GM12878 (cell line): Measurements from ENCODE around the gene GJC3. TPM values are rescaled to one million over a fixed set of nuclear protein-coding genes. Genes with fewer than 3 reads are reported as not detected.
A peak's percentile ranks its signal among the peaks of the same experiment; 100 is the strongest.

Experiments
- BACH1 ChIP-seq: fragments of 450-650 bp; IDR thresholded peaks from 2 replicates; pipeline ENCODE4 v1.6.1; 2017; ENCODE audit warnings: mild to moderate bottlenecking, borderline replicate concordance
- BCLAF1 ChIP-seq: fragments of 450-650 bp; IDR thresholded peaks from 2 replicates; pipeline ENCODE4 v1.6.1; 2017; ENCODE audit warnings: antibody characterized with exemption, mild to moderate bottlenecking, moderate library complexity
- CHD2 ChIP-seq: IDR thresholded peaks from 2 replicates; pipeline ENCODE4 v1.6.1; 2011; ENCODE audit warnings: low read depth, low read length, improper control_type of control experiment, borderline replicate concordance
- E4F1 ChIP-seq: fragments of 450-650 bp; IDR thresholded peaks from 2 replicates; pipeline ENCODE4 v1.6.1; 2018; ENCODE audit warnings: borderline replicate concordance, mild to moderate bottlenecking; ENCODE audit not compliant: partially characterized antibody
- HDGF ChIP-seq: fragments of 450-650 bp; IDR thresholded peaks from 2 replicates; pipeline ENCODE4 v1.6.1; 2016; ENCODE audit warnings: antibody characterized with exemption
- HSF1 ChIP-seq: fragments of 150-350 bp; IDR thresholded peaks from 2 replicates; pipeline ENCODE4 v1.6.1; 2014; ENCODE audit warnings: mild to moderate bottlenecking, low read depth, low read length
- IKZF1 ChIP-seq: fragments of 450-650 bp; conservative IDR thresholded peaks from 2 replicates; pipeline ENCODE4 v1.6.1; 2017; ENCODE audit warnings: antibody characterized with exemption, mild to moderate bottlenecking
- JUNB ChIP-seq: IDR thresholded peaks from 2 replicates; pipeline ENCODE4 v1.6.1; 2016; ENCODE audit warnings: antibody characterized with exemption, mild to moderate bottlenecking
- RELB ChIP-seq: fragments of 450-650 bp; IDR thresholded peaks from 2 replicates; pipeline ENCODE4 v1.6.1; 2017; ENCODE audit warnings: low read depth, mild to moderate bottlenecking, moderate library complexity
- REST ChIP-seq: IDR thresholded peaks from 2 replicates; pipeline ENCODE4 v1.6.1; 2012; ENCODE audit warnings: mild to moderate bottlenecking, low read depth, low read length
- ZNF687 ChIP-seq: fragments of 450-650 bp; IDR thresholded peaks from 2 replicates; pipeline ENCODE4 v1.6.1; 2017; ENCODE audit warnings: mild to moderate bottlenecking, moderate library complexity
- polyA plus RNA-seq, 11 experiments: library from polyadenylated mRNA; depleted of rRNA in 4 of 11; unstranded in 6 of 11; stranded (reverse) in 5 of 11; fragments of >200 nt; fragmentation: Nextera tagmentation in 4 of 11; fragmentation: Illumina TruSeq in 1 of 11; extraction: Ambion mirVana in 4 of 11; extraction: Trizol in 1 of 11; gene quantifications; 1 replicate in 1 of 11; 2 replicates in 10 of 11; pipeline versions ENCODE4 v1.2.1 to v1.2.3, GENCODE V29; 2011 to 2016; ENCODE audit warnings: inconsistent platforms in 2 of 11, missing spikeins in 2 of 11, low read depth in 1 of 11
- total RNA-seq, 4 experiments: library from RNA; depleted of rRNA in 3 of 4; stranded (reverse); fragments of >200 nt in 3 of 4; fragmentation: Illumina TruSeq in 1 of 4; extraction: Trizol in 1 of 4; gene quantifications; 2 replicates each; pipeline versions ENCODE4 v1.2.1 to v1.2.3, GENCODE V29; 2013 to 2021

The GJC3 gene
- total and polyA plus RNA-seq, 10 of the 15 experiments (the other 5 are each of a cell fraction or from before 2014, with no cell fraction given): 0.06 to 0.18 (median 0.09) TPM; not detected in 6

GRCh38 chr7:99918959-99919813, 10.2 kb downstream of the GJC3 start, which contains the start of gene TRIM4 (continued):
- TF ChIP-seq BCLAF1: no peak
- TF ChIP-seq CHD2: peak; percentile 68
- peak; percentile 83 for TF ChIP-seq IKZF1
- TF ChIP-seq REST: no peak
- TF ChIP-seq HSF1: no peak
- TF ChIP-seq HDGF: no peak
- peak; percentile 79 for TF ChIP-seq E4F1
- TF ChIP-seq RELB: peak; percentile 64; the same call in 1 of the 2 replicates
- peak; percentile 83 for TF ChIP-seq ZNF687
- TF ChIP-seq JUNB: no peak
- TF ChIP-seq BACH1: no peak
